Epithelial cell of esophagus (primary cell): ENCODE results near the gene RALA.
A peak's percentile ranks its signal among the peaks of the same experiment; 100 is the strongest.
"Not testable (repeated sequence)": the region's sequence is repeated elsewhere in the genome, so short reads cannot be mapped to it uniquely, and the experiment has no call there.

Source experiments
- DNase-seq: peaks from one replicate; pipeline ENCODE4 v3.0.0; 2010; ENCODE audit warnings: low read depth
- H3K4me3 ChIP-seq: 2 replicates; pipeline ENCODE4 v1.5.1; 2011; ENCODE audit warnings: mild to moderate bottlenecking, low read length, control low read depth
- CTCF ChIP-seq: IDR thresholded peaks from 2 replicates; pipeline ENCODE4 v1.5.1; 2011; ENCODE audit warnings: low read depth, mild to moderate bottlenecking, low read length, control low read depth, inconsistent platforms; ENCODE audit not compliant: insufficient read depth; ENCODE audit errors: missing control alignments

RALA gene

DNA sequence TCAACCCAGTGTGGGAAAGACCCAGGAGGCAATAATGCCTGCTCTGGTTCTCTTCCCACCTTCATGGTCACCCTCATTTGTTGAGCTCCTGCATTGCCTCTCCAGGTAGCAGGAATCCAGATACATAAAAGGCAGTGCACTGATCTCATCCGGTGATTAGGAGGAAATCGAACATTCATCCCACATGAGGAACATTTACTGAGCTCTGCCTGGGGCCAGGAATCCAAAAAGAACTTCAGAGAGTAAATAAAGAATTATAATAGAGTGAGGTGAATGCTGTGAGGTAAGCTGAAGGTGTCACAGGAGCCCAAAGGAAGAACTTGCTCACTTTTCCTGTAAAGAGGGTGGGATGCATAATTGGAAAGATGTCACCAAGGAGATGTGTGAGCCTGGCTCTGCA is 121.2 kb downstream of the RALA start:
- DNase-seq, result no peak
- TF ChIP-seq CTCF, result no peak
- no peak overlapping the region for H3K4me3 ChIP-seq

DNA sequence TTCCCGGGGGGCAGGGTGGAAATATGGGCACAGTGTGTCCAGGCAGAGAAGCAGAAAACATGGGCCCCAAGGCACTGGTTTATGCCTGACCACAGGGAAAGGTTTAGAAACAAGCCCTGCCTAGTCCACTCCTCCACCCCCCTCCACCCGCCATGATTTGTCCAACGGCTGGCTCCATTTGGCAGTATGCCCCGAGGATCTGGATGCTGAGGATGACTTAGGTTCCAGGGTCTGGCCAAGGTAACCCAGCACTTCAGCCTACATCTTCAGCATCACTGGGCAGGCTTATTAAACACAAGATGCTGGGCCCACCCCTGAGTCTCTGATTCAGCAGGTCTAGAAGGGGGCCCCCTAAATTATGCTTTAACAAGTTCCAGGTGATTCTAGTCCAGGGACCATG is 121.9 kb downstream of the RALA start:
- H3K4me3 ChIP-seq, result no peak overlapping the region
- no peak for DNase-seq
- TF ChIP-seq CTCF, result no peak

DNA sequence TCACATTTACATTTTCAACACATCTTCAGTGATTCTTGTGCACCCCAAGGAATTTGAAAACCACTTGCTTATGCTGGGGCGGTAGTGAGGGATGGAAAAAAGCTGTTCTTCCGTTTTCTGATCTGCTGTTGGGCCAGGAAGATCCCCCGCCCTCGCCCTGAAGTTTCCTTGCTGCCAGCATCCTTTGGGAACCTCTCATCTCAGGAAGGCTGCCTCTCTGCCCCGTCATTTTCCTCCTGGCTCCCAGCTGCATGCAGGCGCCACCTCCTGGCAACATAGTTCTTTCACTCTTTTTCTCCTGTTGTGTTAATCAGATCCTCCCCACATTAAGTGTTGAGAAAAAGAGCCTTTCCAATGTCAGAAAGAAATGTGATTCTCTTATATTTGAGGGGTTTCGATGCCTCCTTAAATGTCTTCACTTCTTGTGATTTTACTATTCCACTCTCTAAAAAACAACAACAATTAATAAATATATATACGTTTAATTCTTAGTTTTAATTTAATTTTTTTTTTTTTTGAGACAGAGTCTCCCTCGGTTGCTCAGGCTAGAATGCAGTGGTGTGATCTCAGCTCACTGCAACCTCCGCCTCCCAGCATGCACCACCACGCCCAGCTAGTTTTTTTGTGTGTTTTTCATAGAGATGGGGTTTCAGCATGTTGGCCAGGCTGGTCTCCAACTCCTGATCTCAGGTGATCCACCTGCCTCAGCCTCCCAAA is 122.9 kb downstream of the RALA start:
- peak; percentile 87 for TF ChIP-seq CTCF
- no peak overlapping the region for H3K4me3 ChIP-seq
- DNase-seq, result peak; percentile 85

- H3K4me3 ChIP-seq, result no peak overlapping the region
- no peak for TF ChIP-seq CTCF
- peak; percentile 21 for DNase-seq
These were observed 125.8 kb downstream of the RALA start for GRCh38 chr7:39749177-39749576.

- H3K4me3 ChIP-seq, result no peak overlapping the region
- DNase-seq, result no peak
- no peak for TF ChIP-seq CTCF
These were observed 126.3 kb downstream of the RALA start for GRCh38 chr7:39749717-39750116.

- no peak overlapping the region for H3K4me3 ChIP-seq
- no peak for TF ChIP-seq CTCF
- no peak for DNase-seq
These were observed 127.1 kb downstream of the RALA start for GRCh38 chr7:39750253-39751077.

GRCh38 chr7:39753237-39753636 is 129.9 kb downstream of the RALA start:
- not testable (repeated sequence) for H3K4me3 ChIP-seq, DNase-seq
